ENCODE data around the gene KCNK6.

The KCNK6 gene

GRCh38 chr19:38355728-38356725 lies 36.4 kb downstream of the KCNK6 start:
- no peaks in the 10 kb centered on the region for H3K9me2 ChIP-seq (ENCODE audit: low read depth, low read length)
- no peak overlapping the region for H3K9ac ChIP-seq (ENCODE audit: low read length)
- no peaks in the 10 kb centered on the region for H3K9me3 ChIP-seq (ENCODE audit: low read length)
- no peaks in the 10 kb centered on the region for H3K4me1 ChIP-seq (ENCODE audit: insufficient read depth, low read length, severe bottlenecking)
- H3K36me3 ChIP-seq (ENCODE audit: insufficient read depth, low read length): no peaks in the 10 kb centered on the region
- H3K79me2 ChIP-seq (ENCODE audit: insufficient read depth, low read length): no peaks in the 10 kb centered on the region
- no peak overlapping the region for H3K4me2 ChIP-seq (ENCODE audit: low read length)
- H3K27me3 ChIP-seq (ENCODE audit: insufficient read depth, low read length): peaks cover 10% of the 10 kb centered on the region; the same call in 1 of the 2 replicates
- H4K20me1 ChIP-seq (ENCODE audit: insufficient read depth, low read length): no peaks in the 10 kb centered on the region
- H3K27ac ChIP-seq (ENCODE audit: low read depth, low read length, poor library complexity, severe bottlenecking): no peak overlapping the region
- TF ChIP-seq EZH2 (IDR thresholded peaks at IDR 0.05; ENCODE audit: borderline replicate concordance, low read length): no peak
- TF ChIP-seq, protein P1, sequence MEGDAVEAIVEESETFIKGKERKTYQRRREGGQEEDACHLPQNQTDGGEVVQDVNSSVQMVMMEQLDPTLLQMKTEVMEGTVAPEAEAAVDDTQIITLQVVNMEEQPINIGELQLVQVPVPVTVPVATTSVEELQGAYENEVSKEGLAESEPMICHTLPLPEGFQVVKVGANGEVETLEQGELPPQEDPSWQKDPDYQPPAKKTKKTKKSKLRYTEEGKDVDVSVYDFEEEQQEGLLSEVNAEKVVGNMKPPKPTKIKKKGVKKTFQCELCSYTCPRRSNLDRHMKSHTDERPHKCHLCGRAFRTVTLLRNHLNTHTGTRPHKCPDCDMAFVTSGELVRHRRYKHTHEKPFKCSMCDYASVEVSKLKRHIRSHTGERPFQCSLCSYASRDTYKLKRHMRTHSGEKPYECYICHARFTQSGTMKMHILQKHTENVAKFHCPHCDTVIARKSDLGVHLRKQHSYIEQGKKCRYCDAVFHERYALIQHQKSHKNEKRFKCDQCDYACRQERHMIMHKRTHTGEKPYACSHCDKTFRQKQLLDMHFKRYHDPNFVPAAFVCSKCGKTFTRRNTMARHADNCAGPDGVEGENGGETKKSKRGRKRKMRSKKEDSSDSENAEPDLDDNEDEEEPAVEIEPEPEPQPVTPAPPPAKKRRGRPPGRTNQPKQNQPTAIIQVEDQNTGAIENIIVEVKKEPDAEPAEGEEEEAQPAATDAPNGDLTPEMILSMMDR (IDR thresholded peaks at IDR 0.05; ENCODE audit: low read length): no peak
- H2AFZ ChIP-seq (ENCODE audit: low read length): no peak overlapping the region
- H3F3A ChIP-seq (ENCODE audit: insufficient read depth, low read length): no peaks in the 10 kb centered on the region
- H3K4me3 ChIP-seq (ENCODE audit: low read depth, low read length, poor library complexity, severe bottlenecking): no peak overlapping the region

- Histone ChIP-seq H3K36me3 (ENCODE audit: insufficient read depth, low read length) (no peaks in the 10 kb centered on the region), H3K4me3 (ENCODE audit: low read depth, low read length, poor library complexity, severe bottlenecking) (no peak overlapping the region), H4K20me1 (ENCODE audit: insufficient read depth, low read length) (no peaks in the 10 kb centered on the region), H3K9me3 (ENCODE audit: low read length) (no peaks in the 10 kb centered on the region), H3K4me1 (ENCODE audit: insufficient read depth, low read length, severe bottlenecking) (peaks cover 8% of the 10 kb centered on the region), H3K4me2 (ENCODE audit: low read length) (no peak overlapping the region), H3K9me2 (ENCODE audit: low read depth, low read length) (no peaks in the 10 kb centered on the region), H3K27me3 (ENCODE audit: insufficient read depth, low read length) (peaks cover 10% of the 10 kb centered on the region; the same call in 1 of the 2 replicates), H3K27ac (ENCODE audit: low read depth, low read length, poor library complexity, severe bottlenecking) (no peak overlapping the region), H3F3A (ENCODE audit: insufficient read depth, low read length) (no peaks in the 10 kb centered on the region), H2AFZ (ENCODE audit: low read length) (no peak overlapping the region), H3K9ac (ENCODE audit: low read length) (no peak overlapping the region), H3K79me2 (ENCODE audit: insufficient read depth, low read length) (no peaks in the 10 kb centered on the region)
- TF ChIP-seq, protein P1 (IDR thresholded peaks at IDR 0.05; ENCODE audit: low read length): no peak
- TF ChIP-seq EZH2 (IDR thresholded peaks at IDR 0.05; ENCODE audit: borderline replicate concordance, low read length): no peak
These were observed 38.4 kb downstream of the KCNK6 start for GRCh38 chr19:38358071-38358470.

GRCh38 chr19:38359242-38360021 lies 39.8 kb downstream of the KCNK6 start:
- Histone ChIP-seq H3K27me3 (ENCODE audit: insufficient read depth, low read length) (peaks cover 10% of the 10 kb centered on the region; the same call in 1 of the 2 replicates), H3K9ac (ENCODE audit: low read length) (no peak overlapping the region), H3K27ac (ENCODE audit: low read depth, low read length, poor library complexity, severe bottlenecking) (no peak overlapping the region)

More at GRCh38 chr19:38359242-38360021, 39.8 kb downstream of the KCNK6 start:
- Histone ChIP-seq H3K4me1 (ENCODE audit: insufficient read depth, low read length, severe bottlenecking) (peaks cover 8% of the 10 kb centered on the region), H2AFZ (ENCODE audit: low read length) (no peak overlapping the region), H3K36me3 (ENCODE audit: insufficient read depth, low read length) (no peaks in the 10 kb centered on the region), H3K79me2 (ENCODE audit: insufficient read depth, low read length) (no peaks in the 10 kb centered on the region), H3K9me2 (ENCODE audit: low read depth, low read length) (no peaks in the 10 kb centered on the region), H3K4me3 (ENCODE audit: low read depth, low read length, poor library complexity, severe bottlenecking) (no peak overlapping the region), H3F3A (ENCODE audit: insufficient read depth, low read length) (no peaks in the 10 kb centered on the region), H3K4me2 (ENCODE audit: low read length) (no peak overlapping the region), H3K9me3 (ENCODE audit: low read length) (no peaks in the 10 kb centered on the region), H4K20me1 (ENCODE audit: insufficient read depth, low read length) (no peaks in the 10 kb centered on the region)
- TF ChIP-seq EZH2 (IDR thresholded peaks at IDR 0.05; ENCODE audit: borderline replicate concordance, low read length): no peak
- TF ChIP-seq, protein P1 (IDR thresholded peaks at IDR 0.05; ENCODE audit: low read length): no peak
